ENCODE measurements around the gene PPP1R9B. TPM values are rescaled to one million over a fixed set of nuclear protein-coding genes. Genes with fewer than 3 reads are reported as not detected.
A peak's percentile ranks its signal among the peaks of the same experiment; 100 is the strongest.

The PPP1R9B gene
- total RNA-seq, 3 donors from 2014 or later (not counting 1 experiment from before 2014, with no cell fraction given): 124 to 162 (median 135) TPM

DNA sequence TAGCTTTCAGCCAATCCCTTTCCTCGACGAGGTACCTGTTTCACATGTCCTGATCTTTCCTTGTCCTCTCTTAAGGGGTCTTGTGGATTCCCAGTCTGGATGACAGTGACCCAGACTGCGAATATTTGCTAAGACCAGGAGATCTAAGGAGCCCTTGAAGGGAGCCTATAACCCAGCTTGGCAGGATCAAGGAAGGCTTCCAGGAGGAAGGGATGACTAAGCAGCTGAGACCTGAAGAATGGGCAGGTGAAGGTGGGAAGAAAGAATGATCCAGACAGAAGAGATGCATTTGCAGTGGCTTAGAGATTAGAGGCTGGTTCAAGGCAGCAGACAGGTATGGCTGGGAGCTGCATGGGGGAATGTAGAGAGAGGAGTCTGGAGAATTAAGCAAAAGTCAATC lies 57.2 kb downstream of the PPP1R9B start:
- Mint-ChIP-seq H3K9me3 (no peaks in the 10 kb centered on the region), H3K4me3 (no peak overlapping the region), H3K27ac (peak overlapping the region; percentile 96 to 98), H3K27me3 (ENCODE audit: low read depth in 2 of 2) (peaks cover 0 to 4% of the 10 kb centered on the region in 2 donors), H3K4me1 (peaks cover 26 to 37% of the 10 kb centered on the region in 2 donors), H3K36me3 (no peaks in the 10 kb centered on the region)
- H3K27me3 ChIP-seq (ENCODE audit: control insufficient read depth, insufficient read depth, low read length): no peaks in the 10 kb centered on the region
- H3K36me3 ChIP-seq (ENCODE audit: control insufficient read depth, insufficient read depth, low read length): peaks cover 2% of the 10 kb centered on the region
- H3K9me3 ChIP-seq (ENCODE audit: control insufficient read depth, insufficient read depth, low read length): no peaks in the 10 kb centered on the region
- H3K4me3 ChIP-seq (ENCODE audit: low read length): no peak overlapping the region
- ATAC-seq (no peak), DNase-seq (no peak)
- no peak overlapping the region for H3K27ac ChIP-seq (ENCODE audit: low read length)
- 98% methylated on average over 3 of the region's 3 CpGs for WGBS (ENCODE audit: insufficient coverage)
- intact Hi-C loops (cut with micrococcal nuclease): loop anchor here (10.0 kb wide), 1 partner anchor 202 kb away; no protein-coding TSS in a partner anchor
- TF ChIP-seq, protein P1, sequence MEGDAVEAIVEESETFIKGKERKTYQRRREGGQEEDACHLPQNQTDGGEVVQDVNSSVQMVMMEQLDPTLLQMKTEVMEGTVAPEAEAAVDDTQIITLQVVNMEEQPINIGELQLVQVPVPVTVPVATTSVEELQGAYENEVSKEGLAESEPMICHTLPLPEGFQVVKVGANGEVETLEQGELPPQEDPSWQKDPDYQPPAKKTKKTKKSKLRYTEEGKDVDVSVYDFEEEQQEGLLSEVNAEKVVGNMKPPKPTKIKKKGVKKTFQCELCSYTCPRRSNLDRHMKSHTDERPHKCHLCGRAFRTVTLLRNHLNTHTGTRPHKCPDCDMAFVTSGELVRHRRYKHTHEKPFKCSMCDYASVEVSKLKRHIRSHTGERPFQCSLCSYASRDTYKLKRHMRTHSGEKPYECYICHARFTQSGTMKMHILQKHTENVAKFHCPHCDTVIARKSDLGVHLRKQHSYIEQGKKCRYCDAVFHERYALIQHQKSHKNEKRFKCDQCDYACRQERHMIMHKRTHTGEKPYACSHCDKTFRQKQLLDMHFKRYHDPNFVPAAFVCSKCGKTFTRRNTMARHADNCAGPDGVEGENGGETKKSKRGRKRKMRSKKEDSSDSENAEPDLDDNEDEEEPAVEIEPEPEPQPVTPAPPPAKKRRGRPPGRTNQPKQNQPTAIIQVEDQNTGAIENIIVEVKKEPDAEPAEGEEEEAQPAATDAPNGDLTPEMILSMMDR (IDR thresholded peaks at IDR 0.05): no peak
- peaks cover 20% of the 10 kb centered on the region for H3K4me1 ChIP-seq (ENCODE audit: control insufficient read depth, insufficient read depth, low read length)

DNA sequence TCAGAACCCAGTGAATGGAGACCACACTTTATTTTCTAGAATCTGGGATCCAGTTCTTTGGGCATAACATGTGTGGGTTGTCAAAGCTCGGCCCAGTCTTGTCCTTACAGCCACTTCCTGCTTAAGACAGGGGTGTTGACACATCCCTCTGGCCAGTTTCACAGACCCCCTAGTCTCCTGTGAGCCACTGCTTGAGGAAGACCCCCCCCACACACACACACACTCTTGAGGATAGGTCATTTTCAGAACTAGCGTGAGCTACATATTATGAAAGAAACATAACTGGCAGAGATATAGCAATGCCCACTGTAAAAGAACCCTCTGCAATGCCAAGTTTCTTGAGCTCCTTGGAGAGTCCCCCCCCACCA lies 58.6 kb downstream of the PPP1R9B start:
- Histone ChIP-seq H3K9me3 (ENCODE audit: control insufficient read depth, insufficient read depth, low read length) (no peaks in the 10 kb centered on the region), H3K4me1 (ENCODE audit: control insufficient read depth, insufficient read depth, low read length) (peaks cover 16% of the 10 kb centered on the region), H3K36me3 (ENCODE audit: control insufficient read depth, insufficient read depth, low read length) (no peaks in the 10 kb centered on the region), H3K27me3 (ENCODE audit: control insufficient read depth, insufficient read depth, low read length) (no peaks in the 10 kb centered on the region), H3K27ac (ENCODE audit: low read length) (no peak overlapping the region), H3K4me3 (ENCODE audit: low read length) (no peak overlapping the region)
- DNase-seq (no peak), ATAC-seq (no peak)
- no peaks in the 10 kb centered on the region for H3K9me3 Mint-ChIP-seq
- no peak overlapping the region for H3K4me3 Mint-ChIP-seq
- H3K27me3 Mint-ChIP-seq (ENCODE audit: low read depth in 2 of 2): peaks cover 0 to 4% of the 10 kb centered on the region in 2 donors
- no peaks in the 10 kb centered on the region for H3K36me3 Mint-ChIP-seq
- 79% methylated on average over 2 of the region's 2 CpGs for WGBS (ENCODE audit: insufficient coverage)
- TF ChIP-seq, protein P1 (IDR thresholded peaks at IDR 0.05): no peak
- H3K27ac Mint-ChIP-seq: no peak overlapping the region
- intact Hi-C loops (cut with micrococcal nuclease): loop anchor here (10.0 kb wide), 1 partner anchor 203 kb away; no protein-coding TSS in a partner anchor
- H3K4me1 Mint-ChIP-seq: peaks cover 23 to 30% of the 10 kb centered on the region in 2 donors

DNA sequence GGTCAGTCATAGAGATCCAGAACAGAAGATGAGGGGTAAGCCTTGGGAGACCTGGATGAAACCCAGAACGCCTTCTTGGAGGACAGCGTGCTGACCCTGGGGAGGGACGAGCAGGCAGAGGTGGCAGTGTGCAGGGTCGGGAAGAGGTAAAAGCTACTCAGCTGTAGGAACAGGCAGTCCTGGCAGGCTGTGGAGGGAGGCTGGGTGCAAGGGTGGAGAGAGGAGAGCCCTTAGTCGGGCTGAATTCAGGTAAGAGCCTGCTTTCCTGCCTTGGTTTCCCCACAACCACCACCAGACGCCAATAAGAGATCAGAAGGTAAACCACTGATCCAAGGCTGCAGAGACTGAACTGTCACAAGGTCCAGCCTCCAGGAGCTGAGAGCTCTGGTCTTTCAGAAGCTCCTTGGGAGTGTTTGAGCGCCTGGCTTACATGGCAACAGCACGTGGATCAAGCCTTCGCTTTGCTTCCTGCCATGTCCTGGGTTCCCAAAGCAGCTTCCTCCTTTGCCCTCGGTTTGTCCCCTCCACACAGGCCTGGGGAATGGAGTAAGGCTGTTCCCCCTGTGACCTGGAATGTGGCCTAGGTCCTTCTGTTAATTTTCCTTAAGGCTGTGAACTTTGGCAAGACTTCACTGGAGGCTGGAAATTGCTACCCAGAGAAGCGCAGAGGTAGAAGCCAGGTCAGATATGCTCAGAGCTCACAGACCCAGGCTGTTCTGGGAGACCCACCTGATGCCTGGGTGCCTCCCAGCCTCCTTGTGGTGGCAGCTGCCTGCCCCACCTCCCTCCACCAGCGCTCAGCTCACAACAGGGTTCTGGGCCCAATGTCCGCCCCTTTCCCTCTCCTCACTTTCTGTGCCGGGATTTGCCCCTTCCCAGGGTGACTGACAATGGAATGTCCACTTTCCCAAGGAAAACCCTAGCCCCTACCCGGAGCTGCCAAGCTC lies 59.2 kb downstream of the PPP1R9B start:
- Histone ChIP-seq H3K4me1 (ENCODE audit: control insufficient read depth, insufficient read depth, low read length) (peaks cover 10% of the 10 kb centered on the region), H3K27ac (ENCODE audit: low read length) (no peak overlapping the region), H3K27me3 (ENCODE audit: control insufficient read depth, insufficient read depth, low read length) (no peaks in the 10 kb centered on the region), H3K9me3 (ENCODE audit: control insufficient read depth, insufficient read depth, low read length) (no peaks in the 10 kb centered on the region), H3K4me3 (ENCODE audit: low read length) (no peak overlapping the region), H3K36me3 (ENCODE audit: control insufficient read depth, insufficient read depth, low read length) (no peaks in the 10 kb centered on the region)
- DNase-seq (no peak), ATAC-seq (no peak)
- H3K4me3 Mint-ChIP-seq: no peak overlapping the region
- H3K36me3 Mint-ChIP-seq: no peaks in the 10 kb centered on the region
- no peaks in the 10 kb centered on the region for H3K9me3 Mint-ChIP-seq
- peaks cover 21 to 24% of the 10 kb centered on the region in 2 donors for H3K4me1 Mint-ChIP-seq
- intact Hi-C loops (cut with micrococcal nuclease): loop anchor here (10.0 kb wide), 1 partner anchor 204 kb away; no protein-coding TSS in a partner anchor
- WGBS (ENCODE audit: insufficient coverage): 84% methylated on average over 14 of the region's 15 CpGs
- peaks cover 0 to 4% of the 10 kb centered on the region in 2 donors for H3K27me3 Mint-ChIP-seq (ENCODE audit: low read depth in 2 of 2)
- TF ChIP-seq, protein P1 (IDR thresholded peaks at IDR 0.05): no peak
- no peak overlapping the region for H3K27ac Mint-ChIP-seq
